G401.6 (cell line): ENCODE measurements around the gene PPM1F.

Source experiments
- FAIRE-seq: peaks from 2 replicates; lab custom pipeline; 2012; peaks lifted over from hg19 to GRCh38; lab: Jason Lieb, UNC

The PPM1F gene

DNA sequence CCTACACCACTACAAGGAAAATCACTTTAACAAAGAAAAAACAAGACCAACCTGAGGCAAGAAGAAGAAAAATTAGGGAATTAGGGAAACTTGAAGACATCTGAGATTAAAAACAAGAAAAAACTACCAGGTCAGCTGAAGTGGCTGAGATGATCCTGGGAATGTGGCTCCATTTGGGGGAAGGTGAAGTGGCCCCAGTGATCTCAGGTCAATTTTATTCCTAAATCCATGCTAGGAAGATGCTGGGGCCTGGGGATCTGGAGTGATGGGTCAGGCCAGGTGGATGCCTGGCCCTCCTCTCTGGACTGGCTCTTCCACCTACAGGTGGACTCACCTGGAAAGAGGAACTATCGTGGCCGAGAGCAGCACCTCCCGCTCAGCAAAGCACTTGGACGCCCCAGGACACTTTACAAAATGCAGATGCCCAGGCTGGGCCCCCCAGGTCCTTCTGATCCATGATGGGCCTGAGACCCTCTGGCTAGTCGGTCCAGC is 23.3 kb upstream of the PPM1F start:
- no peak for FAIRE-seq

DNA sequence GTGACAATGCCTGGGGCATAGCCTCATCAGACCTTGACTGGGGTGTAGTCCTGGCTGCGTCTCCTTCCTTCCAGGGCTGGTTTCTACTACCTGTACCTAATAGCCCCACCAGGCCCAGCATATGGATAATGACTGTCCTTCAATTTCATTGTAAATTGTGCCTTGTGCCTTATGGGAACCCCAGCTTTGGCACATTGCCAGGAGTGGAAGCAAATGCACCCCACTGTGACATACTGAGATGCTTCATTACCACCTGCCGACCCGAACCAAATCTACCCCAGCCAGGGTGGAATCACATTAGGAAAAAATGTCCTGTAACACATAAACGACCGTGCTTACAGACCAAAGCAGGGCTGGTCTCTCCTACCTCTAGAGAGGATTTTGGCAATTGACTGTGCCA is 22.6 kb upstream of the PPM1F start:
- no peak for FAIRE-seq

DNA sequence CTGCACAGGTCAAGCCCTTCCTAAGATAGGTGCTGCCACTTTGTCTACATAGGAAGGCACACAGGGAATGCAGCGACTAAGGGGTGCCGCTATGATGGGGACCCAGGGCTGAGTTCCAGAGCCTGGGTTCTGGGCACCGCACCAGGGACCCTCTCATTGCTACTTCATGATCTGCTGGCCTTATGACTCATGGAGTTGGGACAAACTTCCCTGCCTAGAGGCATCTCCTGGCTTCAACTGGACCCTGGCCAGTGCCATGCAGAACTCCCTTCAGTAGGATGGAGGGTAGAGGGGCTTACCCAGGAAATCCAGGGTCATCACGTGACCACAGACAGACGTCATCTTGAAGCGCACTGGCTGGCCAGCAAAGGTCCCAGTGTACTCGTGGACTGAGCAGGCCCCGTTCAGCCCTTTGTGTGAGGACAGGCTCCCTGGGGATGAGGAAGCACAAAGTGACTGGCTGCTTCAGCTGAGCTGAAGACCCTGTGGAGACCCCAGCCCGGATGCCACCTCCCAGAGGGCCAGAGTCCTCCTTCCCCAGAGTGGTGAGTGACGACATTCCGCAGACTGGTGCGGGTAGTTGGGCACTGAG is 21.5 kb upstream of the PPM1F start:
- FAIRE-seq = no peak

DNA sequence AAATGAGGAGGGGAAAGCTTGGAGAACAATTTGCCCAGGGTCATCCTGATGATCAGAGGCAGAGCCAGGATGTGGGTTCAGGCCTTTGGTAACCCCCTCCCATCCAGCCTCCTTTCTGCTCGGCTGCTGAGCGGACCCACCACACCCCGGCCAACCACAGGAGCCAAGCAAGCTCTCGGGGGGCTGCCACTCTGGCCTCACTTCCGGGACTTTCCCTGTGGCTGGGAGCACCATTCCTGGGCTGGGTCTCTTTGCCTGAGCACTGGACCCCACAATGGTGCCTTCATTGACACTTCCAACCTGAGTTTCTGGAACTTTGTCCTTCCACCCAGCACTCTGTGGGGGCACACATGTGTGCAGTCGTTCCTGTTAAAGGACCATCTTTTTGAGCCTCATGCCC is 20.2 kb upstream of the PPM1F start:
- FAIRE-seq = no peak

DNA sequence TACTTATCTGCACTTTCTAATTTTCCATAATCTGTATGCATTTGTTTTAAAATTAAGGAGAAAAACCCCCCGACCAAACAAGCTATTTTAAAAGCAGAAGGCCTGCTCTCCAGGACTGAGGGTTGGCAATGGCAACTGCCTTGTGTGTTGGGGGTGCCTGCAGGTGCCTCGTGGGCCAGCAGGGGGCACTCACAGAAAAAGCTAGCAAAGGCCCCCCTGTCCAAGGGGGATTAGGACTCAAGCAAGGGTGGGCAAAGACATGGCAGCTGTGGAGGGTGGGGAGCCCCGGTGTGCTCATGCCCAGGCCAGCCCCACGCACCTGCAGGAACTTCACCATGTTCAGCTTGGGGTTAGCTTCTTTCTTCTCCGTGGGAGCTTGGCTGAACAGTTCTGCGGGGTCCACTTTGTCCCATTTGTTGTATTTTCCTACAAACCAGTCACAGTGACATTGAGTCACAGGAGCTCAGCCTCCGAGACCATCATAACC is 19.7 kb upstream of the PPM1F start:
- FAIRE-seq = no peak

DNA sequence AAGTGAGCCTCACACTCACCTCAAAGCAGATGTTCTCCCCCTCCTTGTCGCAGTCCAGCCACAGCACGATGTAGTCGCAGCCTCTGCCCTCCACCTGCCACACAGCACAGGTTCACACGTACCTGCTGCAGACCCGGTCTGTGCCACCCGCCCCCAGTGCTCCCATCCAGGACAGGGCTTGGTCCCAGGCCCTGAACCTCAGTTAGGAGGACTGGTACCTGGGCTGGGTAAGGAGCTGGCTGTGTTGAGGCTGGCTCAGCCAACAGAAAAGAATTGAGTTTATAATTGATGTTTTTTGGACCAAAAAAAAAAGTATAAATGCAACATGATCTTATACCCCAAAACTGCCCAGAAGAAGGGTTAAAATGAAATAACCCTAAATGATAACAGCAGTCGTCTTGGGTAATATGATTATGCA is 19.2 kb upstream of the PPM1F start:
- no peak for FAIRE-seq

DNA sequence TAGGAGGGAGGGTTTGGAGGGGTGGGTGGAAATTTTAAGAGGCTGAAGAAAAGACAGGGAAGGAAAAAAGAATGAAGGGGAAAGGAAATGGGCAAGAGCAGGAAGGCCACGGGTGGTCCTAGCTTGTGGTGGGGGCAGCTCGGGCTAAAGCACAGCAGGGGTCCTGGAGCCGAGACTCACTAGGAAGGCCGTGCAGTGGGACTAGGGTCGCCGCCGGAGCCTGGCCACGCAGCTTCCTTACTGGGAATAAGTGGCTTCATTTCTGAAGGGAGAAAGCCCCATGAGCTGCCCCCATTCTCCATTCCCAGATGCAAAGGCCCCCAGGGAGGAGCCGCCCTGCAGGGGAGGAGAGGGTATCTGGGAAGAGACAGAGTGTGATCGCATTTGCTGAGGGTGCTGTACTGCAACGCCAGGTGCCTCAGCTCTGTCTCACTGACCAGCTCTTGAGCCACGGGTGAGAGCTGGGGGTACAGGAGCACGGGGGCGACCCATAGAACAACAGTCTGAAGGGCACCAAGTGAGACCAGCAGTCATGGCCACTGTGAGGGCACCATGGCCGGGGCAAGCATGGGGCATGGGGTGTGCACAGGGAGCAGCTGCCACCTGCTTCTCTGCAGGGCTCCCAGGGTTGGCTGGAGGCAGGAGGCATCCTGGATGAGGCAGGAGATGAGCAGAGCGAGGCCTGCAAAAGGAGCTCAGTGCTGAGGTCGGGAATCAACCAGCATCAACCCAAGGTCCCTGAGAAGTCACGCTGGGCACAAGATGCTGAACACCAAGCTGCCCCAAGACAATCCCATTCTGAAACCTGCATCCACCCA is 18.4 kb upstream of the PPM1F start:
- no peak for FAIRE-seq

DNA sequence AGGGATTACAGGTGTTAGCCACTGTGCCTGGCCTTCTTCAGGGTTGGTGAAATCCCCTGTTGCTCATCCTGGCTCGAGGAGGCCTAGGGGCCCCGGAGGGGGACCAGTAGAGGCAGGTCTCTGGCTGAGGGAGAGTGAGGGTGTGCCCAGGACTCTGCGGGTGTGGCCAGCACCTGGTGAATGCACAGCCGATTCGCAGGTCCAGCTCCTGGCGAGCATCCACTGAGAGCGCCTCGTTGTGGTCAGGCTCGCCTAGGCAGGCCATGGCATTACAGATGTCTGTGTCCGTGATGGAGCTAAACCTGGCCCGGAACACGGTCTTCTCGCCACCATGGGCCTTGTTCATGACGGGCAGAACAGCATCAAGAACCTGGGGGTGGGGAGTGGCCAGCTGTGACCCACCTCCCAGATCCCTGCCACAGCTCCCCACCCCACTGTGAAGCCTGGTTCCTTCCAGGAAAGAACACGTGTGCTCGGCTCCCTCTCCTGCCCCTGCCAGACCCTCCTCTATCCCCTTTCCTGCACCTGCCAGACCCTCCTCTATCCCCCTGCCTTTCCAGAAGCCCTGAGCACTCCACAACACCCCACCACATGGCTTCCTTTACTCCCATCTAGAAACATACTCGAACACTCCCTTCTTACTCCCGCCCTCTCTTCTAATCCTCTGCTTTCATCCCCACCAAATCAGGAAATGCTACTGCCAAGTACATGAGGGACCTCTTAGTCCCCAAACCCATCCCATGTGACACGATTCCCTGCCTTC is 17.6 kb upstream of the PPM1F start:
- no peak for FAIRE-seq

DNA sequence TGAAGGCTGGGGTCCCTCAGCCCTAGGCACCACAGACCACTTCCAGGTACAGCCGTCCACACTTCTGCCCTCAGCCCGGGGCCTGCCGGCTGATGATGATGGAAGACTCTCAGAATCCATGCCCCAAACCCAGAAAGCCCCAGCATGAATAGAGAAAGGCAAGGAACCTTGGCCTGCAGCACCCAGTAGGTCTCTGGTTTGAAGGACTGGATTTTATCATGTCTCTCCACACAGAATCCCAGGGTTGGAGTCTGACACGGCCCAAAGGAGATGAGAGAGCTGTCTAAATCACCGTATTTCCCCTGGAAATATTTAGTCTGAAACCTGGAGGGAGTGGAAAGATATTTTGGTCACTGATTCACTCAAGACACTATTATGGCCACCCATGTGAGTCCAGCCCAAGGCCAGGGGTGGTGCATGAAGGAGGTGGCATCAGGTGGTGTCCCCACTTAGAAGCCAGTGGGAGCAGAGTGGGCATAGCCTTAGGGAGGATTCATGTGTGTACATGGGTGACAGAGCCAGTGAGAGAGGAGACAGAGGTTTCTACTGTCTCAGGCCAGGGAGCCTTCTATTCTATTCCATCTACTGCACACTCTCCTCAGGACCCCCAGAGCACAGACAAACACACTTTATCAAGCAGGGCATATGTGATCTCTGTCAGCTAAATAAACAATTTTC is 15.9 kb upstream of the PPM1F start:
- no peak for FAIRE-seq

DNA sequence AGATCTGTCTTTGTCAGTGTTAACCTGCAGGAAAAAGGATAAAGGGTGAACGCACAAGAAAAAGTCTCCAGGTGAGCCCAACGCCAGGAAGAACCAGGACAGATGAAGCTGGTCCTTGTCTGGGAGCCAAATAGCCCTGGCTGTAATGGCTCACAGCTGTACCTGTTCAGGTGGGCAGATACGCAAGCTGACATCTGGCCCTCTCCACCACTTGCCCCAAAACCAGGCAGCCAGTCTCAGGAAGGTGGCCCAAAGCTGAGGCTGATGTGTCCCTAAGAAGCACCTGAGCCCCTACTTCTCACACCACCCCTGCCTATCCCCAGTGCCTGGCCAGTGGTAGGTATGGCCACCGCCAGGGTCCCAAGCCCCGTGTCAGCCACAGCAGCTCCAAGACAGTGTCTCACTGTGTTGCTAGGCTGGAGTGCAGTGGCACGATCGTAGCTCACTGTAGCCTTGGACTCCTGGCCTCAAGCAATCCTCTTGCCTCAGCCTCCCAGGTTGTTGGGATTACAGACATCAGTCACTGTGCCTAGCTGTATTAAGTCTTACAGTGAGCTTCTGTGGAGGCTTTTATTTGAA is 15.1 kb upstream of the PPM1F start:
- no peak for FAIRE-seq

DNA sequence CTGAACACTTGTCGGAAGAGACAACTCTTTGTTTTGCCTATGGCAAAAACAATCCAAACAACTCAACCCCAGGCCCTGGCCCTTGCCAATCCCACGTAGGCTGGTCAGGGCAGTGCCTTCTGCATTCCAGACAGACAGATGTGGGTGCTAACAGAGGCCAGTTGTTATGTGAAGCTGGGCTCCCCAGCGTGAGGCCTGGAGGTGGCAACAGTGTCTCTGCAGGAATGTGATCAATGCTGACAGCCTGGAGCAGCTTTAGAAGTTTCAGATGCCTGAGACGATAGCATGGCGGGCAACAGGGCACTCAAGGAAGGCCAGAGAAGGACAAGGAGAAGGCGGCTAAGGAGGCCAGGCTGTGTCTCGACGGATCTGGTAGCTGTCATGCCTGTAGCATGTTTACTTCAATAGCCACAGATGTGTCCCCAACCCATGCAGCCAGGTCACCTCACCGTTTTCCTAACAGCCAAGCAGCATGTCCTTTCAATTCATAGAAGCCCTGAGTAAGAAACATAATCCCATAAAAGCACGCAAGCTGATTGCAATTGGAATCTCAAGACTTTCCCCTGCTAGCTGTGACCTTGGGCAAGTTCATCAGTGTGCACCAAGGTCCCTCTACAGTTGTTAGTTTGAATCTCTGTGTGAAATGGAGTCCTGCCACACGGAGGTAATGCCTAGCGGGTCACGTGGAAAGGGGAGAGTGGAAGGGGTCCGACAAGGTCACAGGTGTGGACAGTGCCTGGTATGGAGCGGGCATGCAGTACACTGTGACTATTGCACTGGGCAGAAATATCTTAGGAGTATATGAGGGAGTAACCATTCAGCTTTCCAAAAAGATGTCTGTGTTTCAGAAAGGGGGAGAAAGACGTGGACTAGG is 14.2 kb upstream of the PPM1F start:
- no peak for FAIRE-seq

DNA sequence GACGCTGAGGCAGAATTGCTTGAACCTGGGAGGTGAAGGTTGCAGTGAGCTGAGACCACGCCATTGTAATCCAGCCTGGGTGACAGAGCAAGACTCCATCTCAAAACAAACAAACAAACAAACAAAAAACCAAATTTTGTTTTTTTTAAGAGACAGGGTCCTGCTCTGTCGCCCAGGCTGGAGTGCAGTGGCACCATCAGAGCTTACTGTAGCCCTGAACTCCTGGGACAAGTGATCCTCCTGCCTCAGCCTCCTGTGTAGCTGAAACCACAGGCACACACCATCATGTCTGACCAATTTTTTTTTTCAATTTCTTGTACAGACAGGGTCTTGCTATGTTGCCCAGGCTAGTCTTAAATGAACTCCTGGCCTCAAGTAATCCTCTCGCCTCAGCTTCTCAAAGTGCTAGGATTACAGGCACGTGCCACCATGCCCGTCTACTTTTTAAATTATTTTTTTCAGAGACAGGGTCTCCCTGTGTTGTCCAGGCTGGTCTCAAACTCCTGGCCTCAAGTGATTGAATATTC is 13.2 kb upstream of the PPM1F start:
- FAIRE-seq = no peak

DNA sequence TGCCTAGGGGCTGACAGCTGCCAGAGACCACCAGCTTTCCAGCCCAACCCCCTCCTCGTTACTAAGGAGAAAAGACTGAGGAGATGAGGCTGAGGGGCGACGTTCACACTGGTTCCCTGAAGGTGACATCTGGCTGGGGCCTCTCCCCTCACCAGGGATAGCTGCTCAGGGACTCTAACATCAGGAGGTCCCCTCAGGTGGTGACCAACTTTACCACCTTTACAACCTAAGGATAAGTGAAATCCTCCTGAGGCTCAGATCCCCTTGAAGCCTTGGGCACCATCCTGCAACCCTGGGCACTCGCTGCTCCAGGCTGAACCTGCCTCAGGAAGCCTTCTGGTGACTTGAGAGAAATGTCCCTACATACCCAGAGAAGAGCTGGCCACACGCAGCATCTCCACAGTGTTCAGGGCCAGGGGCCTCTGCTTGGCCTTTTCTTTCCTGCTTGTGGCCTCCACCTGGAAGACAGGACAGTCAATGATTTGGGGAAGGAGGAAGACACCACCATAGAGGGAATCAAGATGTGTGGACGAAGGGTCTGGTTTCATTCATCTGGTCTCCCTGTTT is 12.4 kb upstream of the PPM1F start:
- FAIRE-seq = no peak

DNA sequence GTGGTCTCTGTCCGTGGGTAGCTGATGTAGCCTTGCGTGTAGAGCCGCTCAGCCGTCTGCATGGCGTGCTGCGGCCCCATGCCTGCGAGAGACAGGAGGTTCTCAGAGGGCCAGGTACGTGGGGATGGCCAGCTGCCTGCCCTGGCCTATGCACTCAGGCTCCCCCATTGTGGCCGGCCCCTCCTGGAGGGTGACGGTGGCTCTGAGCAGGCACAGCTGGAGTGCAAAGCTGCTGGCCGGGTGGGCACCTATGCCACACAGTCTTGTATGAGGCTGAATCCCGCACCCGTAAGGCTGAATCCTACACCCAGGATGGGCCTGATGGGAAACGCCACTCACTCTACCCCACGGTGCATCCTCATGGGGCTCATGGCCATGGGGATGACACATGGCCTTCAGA is 11.6 kb upstream of the PPM1F start:
- FAIRE-seq = no peak

DNA sequence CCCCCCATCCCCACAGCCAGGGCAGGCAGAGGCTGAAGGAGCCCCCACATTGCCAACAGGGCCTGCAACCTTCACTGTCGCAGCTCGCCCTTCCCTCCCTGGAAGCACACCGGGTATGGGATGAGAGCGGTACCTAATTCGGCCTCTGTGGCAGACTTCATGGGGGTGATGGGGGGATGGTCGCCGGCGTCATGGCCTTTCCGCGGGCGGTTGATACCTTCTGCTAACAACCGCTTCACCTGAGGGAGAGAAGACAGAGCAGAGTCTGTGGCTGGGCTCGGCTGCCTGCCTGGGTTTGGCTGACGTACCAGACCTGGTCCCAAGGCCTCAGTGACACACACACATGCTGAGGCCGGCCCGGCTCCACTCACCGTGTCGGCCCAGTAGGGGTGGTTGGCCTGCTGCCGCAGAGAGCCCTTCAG is 11.2 kb upstream of the PPM1F start:
- no peak for FAIRE-seq

DNA sequence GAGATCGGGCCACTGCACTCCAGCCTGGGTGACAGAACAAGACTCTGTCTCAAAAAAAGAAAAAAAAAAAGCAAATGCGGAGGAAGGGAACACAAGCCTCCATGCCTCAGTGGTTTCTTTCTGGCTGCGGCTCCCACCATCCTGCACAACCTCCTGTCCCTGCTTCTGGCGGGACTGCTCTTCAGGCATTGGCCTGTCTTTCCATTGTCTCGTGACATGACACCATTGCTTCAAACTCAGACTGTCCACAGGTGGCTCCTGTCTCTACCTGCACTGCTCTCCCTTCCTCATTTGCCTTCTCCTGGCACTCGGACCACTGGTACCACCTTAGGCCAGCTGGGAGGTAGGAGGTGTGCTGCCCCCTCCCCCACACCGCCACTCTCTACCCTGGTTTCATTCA is 10.6 kb upstream of the PPM1F start:
- no peak for FAIRE-seq

DNA sequence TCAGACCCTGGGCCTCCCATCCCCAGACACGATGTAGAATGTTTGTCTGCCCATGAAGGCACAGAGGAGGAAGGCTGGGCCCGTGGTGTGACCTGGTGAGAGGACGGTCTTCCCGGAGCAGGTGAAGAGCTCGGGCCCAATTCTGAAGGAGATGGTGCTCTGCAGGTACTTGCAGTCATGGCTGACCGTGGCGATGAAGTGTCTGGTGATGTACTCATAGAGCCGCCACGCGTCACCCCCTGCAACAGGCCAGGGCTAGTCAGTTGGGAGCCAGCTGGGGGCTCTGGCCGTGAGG is 10.0 kb upstream of the PPM1F start:
- no peak for FAIRE-seq

DNA sequence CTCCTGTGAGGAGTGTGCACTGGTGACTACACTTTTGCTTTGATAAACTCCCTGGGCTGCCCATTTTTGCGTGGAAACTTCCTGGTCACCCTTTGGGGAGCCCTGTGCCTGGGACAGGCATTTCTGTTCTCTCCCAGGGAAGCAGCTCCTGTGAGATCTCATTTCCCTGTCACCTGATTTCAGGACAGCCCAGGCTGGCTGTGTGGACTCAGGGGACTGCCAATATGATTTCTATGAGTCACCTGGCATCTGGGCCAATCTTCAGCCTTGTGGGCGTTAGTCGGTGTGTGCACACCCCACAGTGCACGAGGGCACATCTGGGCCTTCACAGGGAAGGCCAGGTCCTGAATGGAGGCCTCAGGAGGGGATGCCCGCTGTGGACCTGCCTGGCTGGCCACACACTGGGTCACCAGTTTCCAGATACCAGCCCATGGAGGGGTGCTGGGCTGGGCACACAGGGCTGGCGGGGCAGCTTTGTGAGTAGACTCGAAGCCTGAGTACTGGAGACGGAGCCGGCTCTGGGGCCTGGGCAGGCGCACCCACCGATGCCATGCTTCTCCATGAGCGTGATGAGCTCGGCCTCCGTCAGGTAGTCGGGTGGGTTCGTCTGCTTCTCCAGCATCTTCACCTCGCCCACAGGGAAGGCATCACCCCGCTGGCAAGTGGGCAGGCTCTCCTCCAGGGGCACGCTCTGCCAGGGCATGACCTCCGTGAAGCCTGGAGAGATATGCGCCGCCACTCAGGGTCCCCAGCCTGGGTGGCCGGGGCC is 9.4 kb upstream of the PPM1F start:
- FAIRE-seq = no peak

DNA sequence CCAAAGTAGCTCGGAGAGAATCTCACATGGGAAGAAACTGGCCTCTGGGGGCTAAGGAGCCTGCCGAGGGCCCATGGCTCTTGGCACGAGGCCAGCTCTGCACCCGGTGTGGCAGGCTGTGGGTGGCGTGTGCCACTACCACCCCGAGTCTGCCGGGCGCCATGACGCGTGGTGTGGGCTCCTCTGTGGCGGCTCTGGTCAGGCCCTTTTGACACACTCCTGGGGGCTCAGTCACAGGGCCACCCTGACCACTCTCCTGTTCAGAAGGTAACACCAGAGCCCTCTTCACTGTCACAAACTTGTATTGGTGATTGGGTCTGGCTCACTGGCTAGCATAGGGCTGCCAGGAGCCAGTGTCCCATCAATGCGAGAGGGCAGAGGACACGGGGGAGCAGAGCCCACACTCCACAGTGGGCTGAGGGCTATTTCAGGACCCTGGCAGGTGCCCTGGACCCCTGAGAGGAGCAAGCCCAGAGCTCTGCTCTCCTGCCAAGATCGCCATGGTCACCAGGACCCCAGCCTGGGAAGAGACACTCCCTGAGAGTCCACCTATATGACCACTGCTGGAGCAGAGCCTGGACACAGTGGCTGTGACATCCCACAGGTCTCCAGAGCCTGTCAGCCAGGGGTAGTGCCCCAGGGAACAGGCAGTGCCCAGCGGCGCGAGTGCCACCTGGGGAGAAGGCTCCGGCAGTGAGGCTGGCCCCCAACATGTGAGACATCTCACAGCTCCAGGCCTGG is 8.6 kb upstream of the PPM1F start:
- FAIRE-seq = no peak
